ENCODE data around the gene ERBB3.

Gene ERBB3

GRCh38 chr12:56117778-56118687 is 38.1 kb downstream of the ERBB3 start, which contains the start of gene ZC3H10:
Gene ZC3H10, plus strand, starts transcription at chr12:56118266. Its CDS starts 2,297 bp downstream, at chr12:56120563.
- H3K9me3 ChIP-seq (ENCODE audit: insufficient read depth, low read depth, low read length) = no peaks in the 10 kb centered on the region
- H3K9ac ChIP-seq (ENCODE audit: low read depth, low read length) = peak within 1 kb of the TSS; percentile 100
- peak within 1 kb of the TSS; percentile 88 for H3K27ac ChIP-seq (ENCODE audit: low read length)
- H3K36me3 ChIP-seq (ENCODE audit: insufficient read depth, low read depth, low read length) = peaks cover 38% of the 10 kb centered on the region
- H3K4me3 ChIP-seq (ENCODE audit: low read length) = peak within 1 kb of the TSS; percentile 97
- H3K4me1 ChIP-seq (ENCODE audit: insufficient read depth, low read length) = peaks cover 10% of the 10 kb centered on the region; the same call in 1 of the 2 replicates
- no peaks in the 10 kb centered on the region for H3K27me3 ChIP-seq (ENCODE audit: insufficient read depth, low read length)

GRCh38 chr12:56118688-56119357 is 38.9 kb downstream of the ERBB3 start:
- peak overlapping the region; percentile 97 for H3K4me3 ChIP-seq (ENCODE audit: low read length)
- H3K9me3 ChIP-seq (ENCODE audit: insufficient read depth, low read depth, low read length) = no peaks in the 10 kb centered on the region
- H3K4me1 ChIP-seq (ENCODE audit: insufficient read depth, low read length) = peaks cover 10% of the 10 kb centered on the region; the same call in 1 of the 2 replicates
- no peaks in the 10 kb centered on the region for H3K27me3 ChIP-seq (ENCODE audit: insufficient read depth, low read length)
- H3K27ac ChIP-seq (ENCODE audit: low read length) = no peak overlapping the region
- H3K9ac ChIP-seq (ENCODE audit: low read depth, low read length) = peak overlapping the region; percentile 86; the same call in 1 of the 2 replicates
- peaks cover 30% of the 10 kb centered on the region for H3K36me3 ChIP-seq (ENCODE audit: insufficient read depth, low read depth, low read length)

- no peaks in the 10 kb centered on the region for H3K9me3 ChIP-seq (ENCODE audit: insufficient read depth, low read depth, low read length)
- peaks cover 26% of the 10 kb centered on the region for H3K36me3 ChIP-seq (ENCODE audit: insufficient read depth, low read depth, low read length)
- peak overlapping the region; percentile 86; the same call in 1 of the 2 replicates for H3K9ac ChIP-seq (ENCODE audit: low read depth, low read length)
- H3K27ac ChIP-seq (ENCODE audit: low read length) = no peak overlapping the region
- peak overlapping the region; percentile 97 for H3K4me3 ChIP-seq (ENCODE audit: low read length)
- peaks cover 10% of the 10 kb centered on the region; the same call in 1 of the 2 replicates for H3K4me1 ChIP-seq (ENCODE audit: insufficient read depth, low read length)
- no peaks in the 10 kb centered on the region for H3K27me3 ChIP-seq (ENCODE audit: insufficient read depth, low read length)
These were observed 39.4 kb downstream of the ERBB3 start for GRCh38 chr12:56119361-56119796.

GRCh38 chr12:56120158-56120846 is 40.3 kb downstream of the ERBB3 start:
- Histone ChIP-seq H3K4me1 (ENCODE audit: insufficient read depth, low read length) (peaks cover 10% of the 10 kb centered on the region; the same call in 1 of the 2 replicates), H3K9me3 (ENCODE audit: insufficient read depth, low read depth, low read length) (no peaks in the 10 kb centered on the region), H3K9ac (ENCODE audit: low read depth, low read length) (no peak overlapping the region), H3K27ac (ENCODE audit: low read length) (no peak overlapping the region), H3K4me3 (ENCODE audit: low read length) (no peak overlapping the region), H3K36me3 (ENCODE audit: insufficient read depth, low read depth, low read length) (peaks cover 26% of the 10 kb centered on the region), H3K27me3 (ENCODE audit: insufficient read depth, low read length) (no peaks in the 10 kb centered on the region)

GRCh38 chr12:56121204-56121870 is 41.4 kb downstream of the ERBB3 start:
- Histone ChIP-seq H3K4me3 (ENCODE audit: low read length) (no peak overlapping the region), H3K4me1 (ENCODE audit: insufficient read depth, low read length) (peaks cover 12% of the 10 kb centered on the region; the same call in 1 of the 2 replicates), H3K9ac (ENCODE audit: low read depth, low read length) (no peak overlapping the region), H3K9me3 (ENCODE audit: insufficient read depth, low read depth, low read length) (no peaks in the 10 kb centered on the region), H3K36me3 (ENCODE audit: insufficient read depth, low read depth, low read length) (peaks cover 26% of the 10 kb centered on the region), H3K27ac (ENCODE audit: low read length) (no peak overlapping the region), H3K27me3 (ENCODE audit: insufficient read depth, low read length) (no peaks in the 10 kb centered on the region)

GRCh38 chr12:56122637-56123036 is 42.7 kb downstream of the ERBB3 start:
- peaks cover 16% of the 10 kb centered on the region for H3K36me3 ChIP-seq (ENCODE audit: insufficient read depth, low read depth, low read length)
- no peaks in the 10 kb centered on the region for H3K27me3 ChIP-seq (ENCODE audit: insufficient read depth, low read length)
- H3K4me1 ChIP-seq (ENCODE audit: insufficient read depth, low read length) = peaks cover 23% of the 10 kb centered on the region; the same call in 1 of the 2 replicates
- H3K9me3 ChIP-seq (ENCODE audit: insufficient read depth, low read depth, low read length) = no peaks in the 10 kb centered on the region
- no peak overlapping the region for H3K9ac ChIP-seq (ENCODE audit: low read depth, low read length)
- no peak overlapping the region for H3K27ac ChIP-seq (ENCODE audit: low read length)
- no peak overlapping the region for H3K4me3 ChIP-seq (ENCODE audit: low read length)

GRCh38 chr12:56124133-56124532 is 44.2 kb downstream of the ERBB3 start:
- Histone ChIP-seq H3K9me3 (ENCODE audit: insufficient read depth, low read depth, low read length) (no peaks in the 10 kb centered on the region), H3K4me3 (ENCODE audit: low read length) (no peak overlapping the region), H3K9ac (ENCODE audit: low read depth, low read length) (no peak overlapping the region), H3K27ac (ENCODE audit: low read length) (no peak overlapping the region), H3K4me1 (ENCODE audit: insufficient read depth, low read length) (peaks cover 19% of the 10 kb centered on the region; the same call in 1 of the 2 replicates), H3K36me3 (ENCODE audit: insufficient read depth, low read depth, low read length) (peaks cover 14% of the 10 kb centered on the region), H3K27me3 (ENCODE audit: insufficient read depth, low read length) (no peaks in the 10 kb centered on the region)

- peak overlapping the region; percentile 74; the same call in 1 of the 2 replicates for H3K9ac ChIP-seq (ENCODE audit: low read depth, low read length)
- H3K27ac ChIP-seq (ENCODE audit: low read length) = no peak overlapping the region
- H3K4me1 ChIP-seq (ENCODE audit: insufficient read depth, low read length) = peaks cover 13% of the 10 kb centered on the region; the same call in 1 of the 2 replicates
- no peaks in the 10 kb centered on the region for H3K9me3 ChIP-seq (ENCODE audit: insufficient read depth, low read depth, low read length)
- peaks cover 18% of the 10 kb centered on the region for H3K36me3 ChIP-seq (ENCODE audit: insufficient read depth, low read depth, low read length)
- peak overlapping the region; percentile 63 for H3K4me3 ChIP-seq (ENCODE audit: low read length)
- H3K27me3 ChIP-seq (ENCODE audit: insufficient read depth, low read length) = no peaks in the 10 kb centered on the region
These were observed 46.8 kb downstream of the ERBB3 start for GRCh38 chr12:56126732-56127239.

GRCh38 chr12:56127485-56127887 is 47.5 kb downstream of the ERBB3 start:
- H3K27me3 ChIP-seq (ENCODE audit: insufficient read depth, low read length) = no peaks in the 10 kb centered on the region
- peaks cover 13% of the 10 kb centered on the region; the same call in 1 of the 2 replicates for H3K4me1 ChIP-seq (ENCODE audit: insufficient read depth, low read length)
- peak overlapping the region; percentile 63 for H3K4me3 ChIP-seq (ENCODE audit: low read length)
- peak overlapping the region; percentile 74; the same call in 1 of the 2 replicates for H3K9ac ChIP-seq (ENCODE audit: low read depth, low read length)
- no peak overlapping the region for H3K27ac ChIP-seq (ENCODE audit: low read length)
- H3K36me3 ChIP-seq (ENCODE audit: insufficient read depth, low read depth, low read length) = peaks cover 25% of the 10 kb centered on the region
- no peaks in the 10 kb centered on the region for H3K9me3 ChIP-seq (ENCODE audit: insufficient read depth, low read depth, low read length)

GRCh38 chr12:56127888-56128669 is 48.1 kb downstream of the ERBB3 start, which contains the start of gene ESYT1:
Gene ESYT1, plus strand, starts transcription at chr12:56128267. Its CDS starts 53 bp downstream, at chr12:56128320.
- Histone ChIP-seq H3K27ac (ENCODE audit: low read length) (no peak within 1 kb of the TSS), H3K36me3 (ENCODE audit: insufficient read depth, low read depth, low read length) (peaks cover 29% of the 10 kb centered on the region), H3K9ac (ENCODE audit: low read depth, low read length) (peak within 1 kb of the TSS; percentile 93), H3K4me3 (ENCODE audit: low read length) (peak within 1 kb of the TSS; percentile 86), H3K9me3 (ENCODE audit: insufficient read depth, low read depth, low read length) (no peaks in the 10 kb centered on the region), H3K4me1 (ENCODE audit: insufficient read depth, low read length) (peaks cover 13% of the 10 kb centered on the region; the same call in 1 of the 2 replicates), H3K27me3 (ENCODE audit: insufficient read depth, low read length) (no peaks in the 10 kb centered on the region)
